ENCODE results near the gene MRPL30.

MRPL30 gene

GRCh38 chr2:99240431-99240830 is 59.4 kb downstream of the MRPL30 start:
- Histone ChIP-seq H3K9ac (ENCODE audit: low read length) (no peak overlapping the region), H3K4me3 (ENCODE audit: low read length) (no peak overlapping the region), H3K27me3 (replicated peaks; ENCODE audit: control insufficient read depth, insufficient read depth, low read length) (no peaks in the 10 kb centered on the region), H3K9me3 (ENCODE audit: control insufficient read depth, low read length) (no peaks in the 10 kb centered on the region), H3K36me3 (ENCODE audit: control insufficient read depth, insufficient read depth, low read length, severe bottlenecking) (no peaks in the 10 kb centered on the region), H3K4me1 (ENCODE audit: control insufficient read depth, insufficient read depth, low read length) (no peaks in the 10 kb centered on the region)
- no peak for DNase-seq (ENCODE audit: low read depth)

GRCh38 chr2:99242151-99242550 is 61.2 kb downstream of the MRPL30 start:
- Histone ChIP-seq H3K9ac (ENCODE audit: low read length) (no peak overlapping the region), H3K4me1 (ENCODE audit: control insufficient read depth, insufficient read depth, low read length) (no peaks in the 10 kb centered on the region), H3K36me3 (ENCODE audit: control insufficient read depth, insufficient read depth, low read length, severe bottlenecking) (no peaks in the 10 kb centered on the region), H3K4me3 (ENCODE audit: low read length) (no peak overlapping the region), H3K27me3 (replicated peaks; ENCODE audit: control insufficient read depth, insufficient read depth, low read length) (no peaks in the 10 kb centered on the region), H3K9me3 (ENCODE audit: control insufficient read depth, low read length) (no peaks in the 10 kb centered on the region)
- no peak for DNase-seq (ENCODE audit: low read depth)

All from adipocyte (in vitro differentiated cells).